Keratinocyte (primary cell): ENCODE data around the gene PPIA.

ENCODE experiments used
- EZH2 ChIP-seq: IDR thresholded peaks from one replicate; pipeline ENCODE4 v1.6.1; 2012; ENCODE audit warnings: inconsistent platforms, mild to moderate bottlenecking, low read length, moderate library complexity
- TF ChIP-seq, protein P1 (sequence below), 3 experiments: IDR thresholded peaks in 1 of 3; conservative IDR thresholded peaks in 1 of 3; optimal IDR thresholded peaks in 1 of 3; 2 replicates in 2 of 3; 3 replicates in 1 of 3; pipeline versions ENCODE3 to v1.5.1; 2011; ENCODE audit warnings: low read length in 3 of 3, mild to moderate bottlenecking in 3 of 3, moderate library complexity in 2 of 3, control low read depth in 1 of 3, inconsistent platforms in 1 of 3; ENCODE audit not compliant: insufficient read depth in 2 of 3; ENCODE audit errors: extremely low read depth in 1 of 3

DNA sequence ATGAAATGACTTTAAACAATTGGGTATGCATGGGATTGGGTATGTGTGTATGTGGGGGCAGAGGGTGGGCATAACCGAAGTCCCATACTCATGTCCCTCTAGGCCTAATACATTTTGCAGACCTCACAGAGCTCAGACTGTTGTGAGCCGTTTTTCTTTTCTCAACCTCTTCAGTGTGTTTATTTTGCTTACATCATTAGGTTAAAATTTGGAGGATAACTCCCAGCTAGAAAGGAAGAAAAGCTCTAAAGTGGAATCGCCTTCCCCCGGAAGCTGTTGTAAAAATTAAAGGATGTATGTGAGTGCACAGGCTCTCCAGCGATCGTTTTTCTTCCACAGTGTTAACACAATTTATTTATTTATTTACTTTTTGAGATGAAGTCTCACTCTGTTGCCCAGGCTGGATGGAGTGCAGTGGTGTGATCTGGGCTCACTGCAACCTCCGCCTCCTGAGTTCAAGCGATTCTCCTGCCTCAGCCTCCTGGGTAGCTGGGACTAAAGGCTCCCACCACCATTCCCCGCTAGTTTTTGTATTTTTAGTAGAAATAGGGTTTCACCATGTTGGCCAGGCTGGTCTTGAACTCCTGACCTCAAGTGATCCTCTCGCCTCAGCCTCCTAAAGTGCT is 52.9 kb downstream of the PPIA start:
- TF ChIP-seq, protein P1, sequence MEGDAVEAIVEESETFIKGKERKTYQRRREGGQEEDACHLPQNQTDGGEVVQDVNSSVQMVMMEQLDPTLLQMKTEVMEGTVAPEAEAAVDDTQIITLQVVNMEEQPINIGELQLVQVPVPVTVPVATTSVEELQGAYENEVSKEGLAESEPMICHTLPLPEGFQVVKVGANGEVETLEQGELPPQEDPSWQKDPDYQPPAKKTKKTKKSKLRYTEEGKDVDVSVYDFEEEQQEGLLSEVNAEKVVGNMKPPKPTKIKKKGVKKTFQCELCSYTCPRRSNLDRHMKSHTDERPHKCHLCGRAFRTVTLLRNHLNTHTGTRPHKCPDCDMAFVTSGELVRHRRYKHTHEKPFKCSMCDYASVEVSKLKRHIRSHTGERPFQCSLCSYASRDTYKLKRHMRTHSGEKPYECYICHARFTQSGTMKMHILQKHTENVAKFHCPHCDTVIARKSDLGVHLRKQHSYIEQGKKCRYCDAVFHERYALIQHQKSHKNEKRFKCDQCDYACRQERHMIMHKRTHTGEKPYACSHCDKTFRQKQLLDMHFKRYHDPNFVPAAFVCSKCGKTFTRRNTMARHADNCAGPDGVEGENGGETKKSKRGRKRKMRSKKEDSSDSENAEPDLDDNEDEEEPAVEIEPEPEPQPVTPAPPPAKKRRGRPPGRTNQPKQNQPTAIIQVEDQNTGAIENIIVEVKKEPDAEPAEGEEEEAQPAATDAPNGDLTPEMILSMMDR (optimal IDR thresholded peaks at IDR 0.05 in 1 of 3, IDR thresholded peaks at IDR 0.05 in 1 of 3, conservative IDR thresholded peaks at IDR 0.05 in 1 of 3; ENCODE audit: extremely low read depth in 1 of 3, insufficient read depth in 2 of 3, low read length in 3 of 3): no peak
- TF ChIP-seq EZH2: no peak
